ACC112 (cell line): ENCODE data around the gene BAG3.
A peak's percentile ranks its signal among the peaks of the same experiment; 100 is the strongest.

Experiments
- H2AFZ ChIP-seq: fragments of 200-600 bp; sonication (generic); one replicate; pipeline ENCODE4 v1.6.0; 2017; ENCODE audit warnings: antibody characterized with exemption, low read length; ENCODE audit not compliant: unreplicated experiment
- H3K27ac ChIP-seq: fragments of 200-600 bp; sonication (generic); 2 replicates; pipeline ENCODE4 v1.5.1; 2014; ENCODE audit warnings: low read depth, mild to moderate bottlenecking, antibody characterized with exemption, low read length, moderate library complexity
- H3K27me3 ChIP-seq: fragments of 200-600 bp; sonication (generic); 2 replicates; pipeline ENCODE4 v1.6.1; 2014; ENCODE audit warnings: mild to moderate bottlenecking, antibody characterized with exemption, low read length, moderate library complexity, mixed read lengths; ENCODE audit not compliant: insufficient read depth
- H3K36me3 ChIP-seq: fragments of 200-600 bp; sonication (generic); 2 replicates; pipeline ENCODE4 v1.6.1; 2016; ENCODE audit warnings: mild to moderate bottlenecking, antibody characterized with exemption, low read length, moderate library complexity, mixed read lengths; ENCODE audit not compliant: insufficient read depth
- H3K4me1 ChIP-seq: fragments of 200-600 bp; sonication (generic); one replicate; pipeline ENCODE4 v1.6.1; 2016; ENCODE audit warnings: low read length, mixed read lengths; ENCODE audit not compliant: insufficient read depth, unreplicated experiment, control insufficient read depth
- H3K4me3 ChIP-seq: fragments of 200-600 bp; sonication (generic); 2 replicates; pipeline ENCODE4 v1.5.1; 2014; ENCODE audit warnings: mild to moderate bottlenecking, low read depth, low read length
- H3K79me2 ChIP-seq: fragments of 200-600 bp; sonication (generic); one replicate; pipeline ENCODE4 v1.6.0; 2016; ENCODE audit warnings: low read length; ENCODE audit not compliant: control insufficient read depth, unreplicated experiment, insufficient read depth

Gene BAG3

GRCh38 chr10:119713744-119714483 lies 62.7 kb downstream of the BAG3 start:
- no peaks in the 10 kb centered on the region for H3K27me3 ChIP-seq
- no peaks in the 10 kb centered on the region for H3K79me2 ChIP-seq
- no peaks in the 10 kb centered on the region for H3K4me1 ChIP-seq
- H2AFZ ChIP-seq, result no peak overlapping the region
- no peak overlapping the region for H3K27ac ChIP-seq
- H3K4me3 ChIP-seq, result no peak overlapping the region
- H3K36me3 ChIP-seq, result no peaks in the 10 kb centered on the region

- H3K36me3 ChIP-seq, result no peaks in the 10 kb centered on the region
- no peak overlapping the region for H3K27ac ChIP-seq
- H3K79me2 ChIP-seq, result no peaks in the 10 kb centered on the region
- H3K4me3 ChIP-seq, result no peak overlapping the region
- H2AFZ ChIP-seq, result no peak overlapping the region
- H3K4me1 ChIP-seq, result no peaks in the 10 kb centered on the region
- no peaks in the 10 kb centered on the region for H3K27me3 ChIP-seq
Measured at GRCh38 chr10:119714484-119714816, 63.3 kb downstream of the BAG3 start.

GRCh38 chr10:119715628-119716505 lies 64.7 kb downstream of the BAG3 start:
- Histone ChIP-seq H2AFZ (no peak overlapping the region), H3K79me2 (no peaks in the 10 kb centered on the region), H3K4me3 (no peak overlapping the region), H3K4me1 (no peaks in the 10 kb centered on the region), H3K27me3 (no peaks in the 10 kb centered on the region), H3K27ac (no peak overlapping the region), H3K36me3 (no peaks in the 10 kb centered on the region)

- no peaks in the 10 kb centered on the region for H3K27me3 ChIP-seq
- peaks cover 6% of the 10 kb centered on the region for H3K79me2 ChIP-seq
- peaks cover 6% of the 10 kb centered on the region for H3K4me1 ChIP-seq
- no peak overlapping the region for H3K27ac ChIP-seq
- no peak overlapping the region for H2AFZ ChIP-seq
- no peaks in the 10 kb centered on the region for H3K36me3 ChIP-seq
- no peak overlapping the region for H3K4me3 ChIP-seq
Measured at GRCh38 chr10:119723161-119723560, 72.0 kb downstream of the BAG3 start.

- no peak overlapping the region for H3K4me3 ChIP-seq
- H3K79me2 ChIP-seq, result peaks cover 6% of the 10 kb centered on the region
- H3K27ac ChIP-seq, result no peak overlapping the region
- no peaks in the 10 kb centered on the region for H3K27me3 ChIP-seq
- no peaks in the 10 kb centered on the region for H3K36me3 ChIP-seq
- no peak overlapping the region for H2AFZ ChIP-seq
- H3K4me1 ChIP-seq, result peaks cover 8% of the 10 kb centered on the region
Measured at GRCh38 chr10:119723624-119724023, 72.4 kb downstream of the BAG3 start.

GRCh38 chr10:119724593-119725516 lies 73.7 kb downstream of the BAG3 start:
- no peaks in the 10 kb centered on the region for H3K27me3 ChIP-seq
- H2AFZ ChIP-seq, result peak overlapping the region; percentile 98
- H3K79me2 ChIP-seq, result peaks cover 6% of the 10 kb centered on the region
- H3K4me1 ChIP-seq, result peaks cover 8% of the 10 kb centered on the region
- H3K4me3 ChIP-seq, result peak overlapping the region; percentile 76
- peak overlapping the region; percentile 13; the same call in 1 of the 2 replicates for H3K27ac ChIP-seq
- H3K36me3 ChIP-seq, result no peaks in the 10 kb centered on the region

- H3K4me1 ChIP-seq, result peaks cover 8% of the 10 kb centered on the region
- peaks cover 6% of the 10 kb centered on the region for H3K79me2 ChIP-seq
Measured at GRCh38 chr10:119725517-119725827, 74.3 kb downstream of the BAG3 start.

GRCh38 chr10:119725828-119726675 lies 74.9 kb downstream of the BAG3 start, which contains the start of gene INPP5F:
Gene INPP5F, plus strand, starts transcription at chr10:119726050. Its CDS starts 213 bp downstream, at chr10:119726263.
- Histone ChIP-seq H3K36me3 (no peaks in the 10 kb centered on the region), H2AFZ (peak within 1 kb of the TSS; percentile 98), H3K27ac (peak within 1 kb of the TSS; percentile 13; the same call in 1 of the 2 replicates), H3K27me3 (no peaks in the 10 kb centered on the region), H3K4me3 (peak within 1 kb of the TSS; percentile 76), H3K79me2 (peaks cover 6% of the 10 kb centered on the region), H3K4me1 (peaks cover 8% of the 10 kb centered on the region)

More at GRCh38 chr10:119725517-119725827, 74.3 kb downstream of the BAG3 start:
- Histone ChIP-seq H2AFZ (peak overlapping the region; percentile 98), H3K27ac (peak overlapping the region; percentile 13; the same call in 1 of the 2 replicates), H3K4me3 (peak overlapping the region; percentile 76), H3K27me3 (no peaks in the 10 kb centered on the region), H3K36me3 (no peaks in the 10 kb centered on the region)

- Histone ChIP-seq H2AFZ (peak overlapping the region; percentile 87), H3K4me1 (peaks cover 8% of the 10 kb centered on the region), H3K27me3 (no peaks in the 10 kb centered on the region), H3K79me2 (peaks cover 6% of the 10 kb centered on the region), H3K4me3 (peak overlapping the region; percentile 76), H3K36me3 (no peaks in the 10 kb centered on the region), H3K27ac (no peak overlapping the region)
Measured at GRCh38 chr10:119726676-119727261, 75.6 kb downstream of the BAG3 start.
